Mucosa of gallbladder (tissue), 1 donor: ENCODE measurements around the gene HLF. TPM values are rescaled to one million over a fixed set of nuclear protein-coding genes. Genes with fewer than 3 reads are reported as not detected.
A peak's percentile ranks its signal among the peaks of the same experiment; 100 is the strongest.

Experiments
- DNase-seq: peaks from one replicate; pipeline ENCODE4 v3.0.0-alpha.2; 2020; ENCODE audit warnings: low spot score
- total RNA-seq: library from RNA; stranded (reverse); gene quantifications from one replicate; pipeline ENCODE4 v1.2.1, GENCODE V29; 2021
- donor health status: DM: no; HTN: no; CAD: no.

Gene HLF
- total RNA-seq, 1 donor from 2014 or later: 18.3 TPM

- no peak for DNase-seq
Measured at GRCh38 chr17:55308613-55309391, 44.0 kb downstream of the HLF start.

- DNase-seq: no peak
Measured at GRCh38 chr17:55311767-55312375, 47.1 kb downstream of the HLF start.

GRCh38 chr17:55312852-55313251 is 48.1 kb downstream of the HLF start:
- no peak for DNase-seq

- DNase-seq: no peak
Measured at GRCh38 chr17:55314061-55314783, 49.5 kb downstream of the HLF start.

- DNase-seq: no peak
Measured at GRCh38 chr17:55314784-55315491, 50.2 kb downstream of the HLF start.

GRCh38 chr17:55316499-55316898 is 51.7 kb downstream of the HLF start:
- DNase-seq: no peak

- no peak for DNase-seq
Measured at GRCh38 chr17:55317284-55317683, 52.5 kb downstream of the HLF start.

- DNase-seq: no peak
Measured at GRCh38 chr17:55318081-55318480, 53.3 kb downstream of the HLF start.

GRCh38 chr17:55318715-55319487 is 54.1 kb downstream of the HLF start:
- no peak for DNase-seq

- no peak for DNase-seq
Measured at GRCh38 chr17:55319933-55320593, 55.3 kb downstream of the HLF start.

GRCh38 chr17:55320594-55321426 is 56.0 kb downstream of the HLF start:
- DNase-seq: peak; percentile 29

GRCh38 chr17:55321427-55322060 is 56.8 kb downstream of the HLF start:
- DNase-seq: no peak

GRCh38 chr17:55322453-55322985 is 57.8 kb downstream of the HLF start:
- no peak for DNase-seq

GRCh38 chr17:55323518-55324295 is 58.9 kb downstream of the HLF start:
- no peak for DNase-seq

GRCh38 chr17:55324296-55324978 is 59.7 kb downstream of the HLF start:
- DNase-seq: no peak

GRCh38 chr17:55325406-55325805 is 60.6 kb downstream of the HLF start:
- DNase-seq: no peak

- no peak for DNase-seq
Measured at GRCh38 chr17:55326030-55326429, 61.3 kb downstream of the HLF start.
